Mesenteric fat pad (tissue), 1 donor: ENCODE measurements around the gene LYPD6. TPM values are rescaled to one million over a fixed set of nuclear protein-coding genes. Genes with fewer than 3 reads are reported as not detected.

ENCODE experiments used
- DNase-seq: peaks from one replicate; pipeline ENCODE4 v3.0.0-alpha.2; 2020; ENCODE audit warnings: low spot score
- total RNA-seq: library from RNA; stranded (reverse); fragmentation: NEBNext Ultra II Directional; extraction: Animal tissue kit (Norgen Biotek cat#: 25700); gene quantifications from one replicate; pipeline ENCODE4 v1.2.1, GENCODE V29; 2021
- donor health status: DM: yes; HTN: yes; CAD: no.

LYPD6 gene
- total RNA-seq, 1 donor from 2014 or later, result not detected

- no peak for DNase-seq
These were observed 69.7 kb downstream of the LYPD6 start for GRCh38 chr2:149399934-149400615.

- no peak for DNase-seq
These were observed 70.6 kb downstream of the LYPD6 start for GRCh38 chr2:149400997-149401396.

GRCh38 chr2:149409506-149409905 is 79.1 kb downstream of the LYPD6 start:
- DNase-seq, result no peak

- DNase-seq, result no peak
These were observed 80.5 kb downstream of the LYPD6 start for GRCh38 chr2:149410701-149411484.

GRCh38 chr2:149413487-149413886 is 83.1 kb downstream of the LYPD6 start:
- DNase-seq, result no peak

- DNase-seq, result no peak
These were observed 84.7 kb downstream of the LYPD6 start for GRCh38 chr2:149415086-149415485.

- no peak for DNase-seq
These were observed 87.7 kb downstream of the LYPD6 start for GRCh38 chr2:149418065-149418464.

GRCh38 chr2:149420053-149420963 is 89.9 kb downstream of the LYPD6 start:
- DNase-seq, result no peak

GRCh38 chr2:149421791-149422190 is 91.4 kb downstream of the LYPD6 start:
- DNase-seq, result no peak

- DNase-seq, result no peak
These were observed 92.1 kb downstream of the LYPD6 start for GRCh38 chr2:149422337-149422990.

GRCh38 chr2:149422991-149423338 is 92.6 kb downstream of the LYPD6 start:
- DNase-seq, result no peak

- DNase-seq, result no peak
These were observed 93.2 kb downstream of the LYPD6 start for GRCh38 chr2:149423630-149424029.

- DNase-seq, result no peak
These were observed 97.0 kb downstream of the LYPD6 start for GRCh38 chr2:149427387-149427786.

GRCh38 chr2:149428783-149429182 is 98.4 kb downstream of the LYPD6 start:
- no peak for DNase-seq

GRCh38 chr2:149430743-149431736 is 100.7 kb downstream of the LYPD6 start:
- no peak for DNase-seq

- DNase-seq, result no peak
These were observed 108.1 kb downstream of the LYPD6 start for GRCh38 chr2:149438330-149438960.

- DNase-seq, result no peak
These were observed 110.9 kb downstream of the LYPD6 start for GRCh38 chr2:149441255-149441654.

- DNase-seq, result no peak
These were observed 112.0 kb downstream of the LYPD6 start for GRCh38 chr2:149442346-149442745.

GRCh38 chr2:149443150-149443549 is 112.8 kb downstream of the LYPD6 start:
- DNase-seq, result no peak

GRCh38 chr2:149446748-149447147 is 116.4 kb downstream of the LYPD6 start:
- no peak for DNase-seq
